HCT116 (cell line): ENCODE results near the gene SLC6A6. TPM values are rescaled to one million over a fixed set of nuclear protein-coding genes. Genes with fewer than 3 reads are reported as not detected.

Source experiments
- ATAC-seq: fragments of 200-7000 bp; cut with Tn5 transposase; 2 replicates; pipeline ENCODE4 v1.9.1; 2020; ENCODE audit warnings: mild to moderate bottlenecking, moderate library complexity
- BruUV-seq: library from RNA; stranded (reverse); fragments of 400-500 nt; replicated peaks from 2 replicates; lab custom pipeline; 2021; lab: Mats Ljungman, UMichigan
- CTCF ChIA-PET: fragments of 300-600 bp; sonication (Branson Sonifier 250); formaldehyde crosslinking; loops from one replicate; lab custom pipeline; 2021; ENCODE audit warnings: antibody characterized with exemption; lab: Charles Lee
- POLR2A ChIA-PET: fragments of 300-600, 350-600 bp; sonication (Branson Sonifier 250); formaldehyde crosslinking; loops from one replicate; lab custom pipeline; 2021; ENCODE audit warnings: antibody characterized with exemption; lab: Charles Lee
- RAD21 ChIA-PET, 2 experiments: fragments of 300-600 bp; sonication (Branson Sonifier 250); formaldehyde crosslinking; loops; one replicate each; lab custom pipeline; 2023; ENCODE audit warnings: low total read pairs in 2 of 2; ENCODE audit not compliant: uncharacterized antibody in 2 of 2, unreplicated experiment in 2 of 2, low non-redundant PET in 1 of 2; lab: Charles Lee
- DNase-seq: peaks from one replicate; pipeline ENCODE4 v3.0.0-alpha.2; 2010; ENCODE audit warnings: low read depth, low spot score
- H2AFZ ChIP-seq: fragments of 200-600 bp; shearing (Covaris generic), sonication (generic); 2 replicates; pipeline ENCODE4 v1.6.1; 2017; ENCODE audit warnings: low read depth, mixed run types, mixed read lengths, antibody characterized with exemption, low read length; ENCODE audit not compliant: poor library complexity, severe bottlenecking
- H3K27ac ChIP-seq: 2 replicates; pipeline ENCODE4 v1.5.1; 2012; ENCODE audit warnings: low read depth, low read length
- H3K27me3 ChIP-seq: fragments of 200-600 bp; sonication (generic); 2 replicates; pipeline ENCODE4 v1.6.1; 2016; ENCODE audit warnings: mixed run types, low read length, mixed read lengths; ENCODE audit not compliant: insufficient read depth
- H3K36me3 ChIP-seq, 2 experiments: fragments of 200-500 bp in 1 of 2; fragments of 200-600 bp in 1 of 2; sonication (Bioruptor generic) in 1 of 2; sonication (generic) in 1 of 2; 2 replicates each; pipeline versions ENCODE4 v1.5.1 to v1.6.1; 2014 to 2016; ENCODE audit warnings: low read length in 2 of 2, inconsistent platforms in 1 of 2, mixed read lengths in 1 of 2, mixed run types in 1 of 2; ENCODE audit not compliant: insufficient read depth in 2 of 2, control insufficient read depth in 1 of 2
- H3K4me1 ChIP-seq, 2 experiments: fragments of 200-600 bp in 1 of 2; sonication (generic) in 1 of 2; 2 replicates each; pipeline versions ENCODE4 v1.5.1 to v1.6.1; 2012 to 2017; ENCODE audit warnings: low read length in 2 of 2, inconsistent platforms in 1 of 2, mild to moderate bottlenecking in 1 of 2, mixed read lengths in 1 of 2, mixed run types in 1 of 2, moderate library complexity in 1 of 2; ENCODE audit not compliant: insufficient read depth in 2 of 2, control insufficient read depth in 1 of 2
- H3K4me2 ChIP-seq: fragments of 200-600 bp; sonication (generic); 2 replicates; pipeline ENCODE4 v1.6.1; 2017; ENCODE audit warnings: mixed run types, low read length, mixed read lengths
- H3K4me3 ChIP-seq, 2 experiments: fragments of 200-600 bp in 1 of 2; sonication (generic) in 1 of 2; replicated peaks in 1 of 2; 2 replicates each; pipeline ENCODE4 v1.5.1; 2011 to 2016; ENCODE audit warnings: low read length in 2 of 2, control low read depth in 1 of 2, low read depth in 1 of 2, mild to moderate bottlenecking in 1 of 2, mixed read lengths in 1 of 2, mixed run types in 1 of 2
- H3K79me2 ChIP-seq: fragments of 200-600 bp; sonication (generic); 2 replicates; pipeline ENCODE4 v1.6.1; 2017; ENCODE audit warnings: mild to moderate bottlenecking, mixed run types, low read length, moderate library complexity, mixed read lengths; ENCODE audit not compliant: insufficient read depth
- H3K9ac ChIP-seq: fragments of 200-600 bp; sonication (generic); 2 replicates; pipeline ENCODE4 v1.6.1; 2016; ENCODE audit warnings: low read length, mixed read lengths
- H3K9me2 ChIP-seq: fragments of 200-600 bp; sonication (generic), shearing (Covaris generic); 2 replicates; pipeline ENCODE4 v1.6.1; 2017; ENCODE audit warnings: mixed run types, mild to moderate bottlenecking, moderate library complexity; ENCODE audit not compliant: insufficient read depth
- H3K9me3 ChIP-seq, 2 experiments: fragments of 200-500 bp in 1 of 2; fragments of 200-600 bp in 1 of 2; sonication (Bioruptor generic) in 1 of 2; sonication (generic) in 1 of 2; 2 replicates each; pipeline ENCODE4 v1.6.1; 2014 to 2017; ENCODE audit warnings: low read length in 2 of 2, mixed read lengths in 2 of 2, inconsistent platforms in 1 of 2, low read depth in 1 of 2, mild to moderate bottlenecking in 1 of 2, mixed run types in 1 of 2, moderate library complexity in 1 of 2; ENCODE audit not compliant: control insufficient read depth in 1 of 2, insufficient read depth in 1 of 2
- H4K20me1 ChIP-seq: fragments of 200-600 bp; sonication (generic), shearing (Covaris generic); 2 replicates; pipeline ENCODE4 v1.6.1; 2017; ENCODE audit warnings: mixed run types, mild to moderate bottlenecking, moderate library complexity; ENCODE audit not compliant: insufficient read depth
- ATF3 ChIP-seq: IDR thresholded peaks from 2 replicates; pipeline ENCODE4 v1.6.1; 2012
- CBX3 ChIP-seq: IDR thresholded peaks from 2 replicates; pipeline ENCODE4 v1.6.1; 2012; ENCODE audit warnings: low read depth
- CEBPB ChIP-seq: IDR thresholded peaks from 2 replicates; pipeline ENCODE4 v1.6.1; 2012; ENCODE audit warnings: low read depth
- CTCF ChIP-seq, 3 experiments: fragments of 200-600 bp in 1 of 3; sonication (generic) in 1 of 3; IDR thresholded peaks in 2 of 3; conservative IDR thresholded peaks in 1 of 3; 2 replicates each; pipeline ENCODE4 v1.5.1; 2012 to 2017; ENCODE audit warnings: low read depth in 2 of 3, low read length in 2 of 3, antibody characterized with exemption in 1 of 3, borderline replicate concordance in 1 of 3, control low read depth in 1 of 3, mild to moderate bottlenecking in 1 of 3, mixed read lengths in 1 of 3, mixed run types in 1 of 3, moderate library complexity in 1 of 3; ENCODE audit not compliant: insufficient read depth in 1 of 3
- ELF1 ChIP-seq: IDR thresholded peaks from 2 replicates; pipeline ENCODE4 v1.6.1; 2012; ENCODE audit warnings: low read depth, borderline replicate concordance
- EZH2 ChIP-seq: fragments of 200-600 bp; sonication (generic); IDR thresholded peaks from 2 replicates; pipeline ENCODE4 v1.6.1; 2017; ENCODE audit warnings: antibody characterized with exemption, mixed run types
- JUND ChIP-seq: IDR thresholded peaks from 2 replicates; pipeline ENCODE4 v1.6.1; 2012
- RAD21 ChIP-seq: IDR thresholded peaks from 2 replicates; pipeline ENCODE4 v1.6.1; 2012; ENCODE audit warnings: low read depth, mild to moderate bottlenecking
- TCF7L2 ChIP-seq: IDR thresholded peaks from 2 replicates; pipeline ENCODE4 v1.7.0; 2011; ENCODE audit warnings: borderline replicate concordance, inconsistent platforms; ENCODE audit not compliant: insufficient read depth, insufficient read length; ENCODE audit errors: extremely low read depth
- intact Hi-C: fragments of 100-400 bp; cut with micrococcal nuclease; formaldehyde crosslinking; loops from 2 replicates; pipeline ENCODE4 v1.10.0; 2022
- total RNA-seq: library from RNA; stranded (reverse); gene quantifications from one replicate; pipeline ENCODE4 v1.2.1, GENCODE V29; 2021; ENCODE audit not compliant: unreplicated experiment

Gene SLC6A6
- total RNA-seq, 1 experiment from 2014 or later: 36.3 TPM

- TF ChIP-seq EZH2: no peak
- TF ChIP-seq TCF7L2: no peak
- no peak for TF ChIP-seq CBX3
- Histone ChIP-seq H3K4me1 (peaks cover 0 to 2% of the 10 kb centered on the region in 2 experiments; a peak in 2 of 4 replicates), H3K9ac (no peak overlapping the region), H3K9me2 (no peaks in the 10 kb centered on the region), H3K27me3 (no peaks in the 10 kb centered on the region), H2AFZ (no peak overlapping the region), H3K9me3 (no peaks in the 10 kb centered on the region), H4K20me1 (no peaks in the 10 kb centered on the region), H3K27ac (no peak overlapping the region), H3K4me2 (no peak overlapping the region), H3K79me2 (no peaks in the 10 kb centered on the region), H3K4me3 (no peak overlapping the region), H3K36me3 (peaks cover 11 to 15% of the 10 kb centered on the region in 2 experiments; a peak in 3 of 4 replicates)
- no peak for DNase-seq
- intact Hi-C loops: no loop called here
- BruUV-seq: no TSS peak
- ATAC-seq: no peak
- CTCF ChIA-PET: interaction anchor here (1.1 to 2.9 kb wide), 3 partner anchors 205 to 263 kb away, joined by 5 to 30 read pairs (median 8); no protein-coding TSS in a partner anchor
- POLR2A ChIA-PET: no interaction called here
- RAD21 ChIA-PET: interaction anchor here in 1 of 2 experiments (1.2 kb wide), 1 partner anchor 263 kb away, joined by 4 read pairs; no protein-coding TSS in a partner anchor
Measured at GRCh38 chr3:14466179-14466903, 63.9 kb downstream of the SLC6A6 start.

GRCh38 chr3:14467814-14468620 lies 65.6 kb downstream of the SLC6A6 start:
- ChIA-PET POLR2A (no interaction called here), CTCF (interaction anchor here (0.8 to 2.9 kb wide), 3 partner anchors 207 to 264 kb away, joined by 5 to 30 read pairs (median 8); no protein-coding TSS in a partner anchor), RAD21 (interaction anchor here (0.9 to 1.2 kb wide), 2 partner anchors 264 kb away, joined by 4 to 7 read pairs; no protein-coding TSS in a partner anchor)
- Histone ChIP-seq H3K9me3 (no peaks in the 10 kb centered on the region), H3K27ac (no peak overlapping the region), H3K4me2 (no peak overlapping the region), H3K79me2 (no peaks in the 10 kb centered on the region), H3K36me3 (peaks cover 5 to 11% of the 10 kb centered on the region in 2 experiments; a peak in 2 of 4 replicates), H3K27me3 (no peaks in the 10 kb centered on the region), H3K4me1 (peaks cover 13 to 19% of the 10 kb centered on the region in 2 experiments), H4K20me1 (no peaks in the 10 kb centered on the region), H3K9ac (no peak overlapping the region), H2AFZ (no peak overlapping the region), H3K9me2 (no peaks in the 10 kb centered on the region), H3K4me3 (no peak overlapping the region)
- peak; percentile 39 for ATAC-seq
- TF ChIP-seq CBX3: no peak
- no peak for TF ChIP-seq ATF3
- peak; percentile 63 to 90 (median 89); a peak in 5 of 6 replicates for TF ChIP-seq CTCF (IDR thresholded peaks at IDR 0.05 in 2 of 3, conservative IDR thresholded peaks at IDR 0.05 in 1 of 3; ENCODE audit: borderline replicate concordance in 1 of 3, insufficient read depth in 1 of 3, low read depth in 2 of 3, low read length in 2 of 3)
- TF ChIP-seq JUND: no peak
- TF ChIP-seq ELF1: no peak
- TF ChIP-seq CEBPB: no peak
- peak; percentile 87 for TF ChIP-seq RAD21
- BruUV-seq: no TSS peak
- DNase-seq: no peak
- intact Hi-C loops: loop anchor here (1.0 kb wide), 3 partner anchors 207 to 572 kb away; no protein-coding TSS in a partner anchor
